ENCODE measurements around the gene SAA2.
"Not testable (repeated sequence)": the region's sequence is repeated elsewhere in the genome, so short reads cannot be mapped to it uniquely, and the experiment has no call there.

SAA2 gene

DNA sequence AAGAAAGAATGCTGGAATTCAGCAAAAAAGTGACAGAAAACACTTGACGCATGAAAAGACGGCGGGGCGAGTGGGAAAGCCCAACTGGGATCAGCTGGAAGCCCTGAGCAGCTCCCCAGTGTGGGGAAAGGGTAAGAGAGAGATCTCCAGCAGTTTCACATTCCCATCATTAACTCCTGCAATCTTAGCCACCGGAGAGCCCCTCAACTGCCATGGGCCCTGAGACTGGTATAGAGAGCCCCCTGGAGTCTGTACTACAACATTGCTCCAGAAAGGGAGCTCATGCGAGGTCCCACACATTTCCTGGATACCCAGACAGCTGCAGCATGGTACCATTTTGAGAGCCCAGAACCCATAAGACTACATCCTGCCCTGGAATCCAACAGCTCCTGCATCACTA, 44.7 kb downstream of the SAA2 start:
- Histone ChIP-seq H3K4me1 (ENCODE audit: control insufficient read depth, insufficient read depth, low read length) (no peaks in the 10 kb centered on the region), H3K27ac (ENCODE audit: insufficient read depth, low read depth, low read length, poor library complexity, severe bottlenecking) (no peak overlapping the region), H3K9me3 (ENCODE audit: control insufficient read depth, low read length) (no peaks in the 10 kb centered on the region), H3K36me3 (ENCODE audit: control insufficient read depth, insufficient read depth, low read length) (no peaks in the 10 kb centered on the region), H3K27me3 (ENCODE audit: control insufficient read depth, insufficient read depth, low read length, poor library complexity, severe bottlenecking) (no peaks in the 10 kb centered on the region), H3K4me3 (ENCODE audit: insufficient read depth, low read depth, low read length) (no peak overlapping the region)
- whole genome bisulfite sequencing, 2 experiments, result 6% methylated on average over 6 of the region's 6 CpGs

DNA sequence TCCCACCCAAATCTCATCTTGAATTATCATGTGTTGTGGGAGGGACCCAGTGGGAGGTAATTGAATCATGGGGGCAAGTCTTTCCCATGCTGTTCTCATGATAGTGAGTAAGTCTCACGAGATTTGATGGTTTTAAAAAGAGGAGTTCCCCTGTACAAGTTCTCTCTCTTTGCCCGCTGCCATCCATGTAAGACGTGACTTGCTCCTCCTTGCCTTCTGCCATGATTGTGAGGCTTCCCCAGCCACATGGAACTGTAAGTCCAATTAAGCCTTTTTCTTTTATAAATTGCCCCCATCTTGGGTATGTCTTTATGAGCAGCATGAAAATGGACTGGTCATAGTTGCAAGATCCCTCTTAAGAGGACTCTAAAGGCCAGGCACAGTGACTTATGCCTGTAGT, 50.7 kb downstream of the SAA2 start:
- not testable (repeated sequence) for H3K4me1 ChIP-seq (ENCODE audit: control insufficient read depth, insufficient read depth, low read length); H3K9me3 ChIP-seq (ENCODE audit: control insufficient read depth, low read length); H3K27ac ChIP-seq (ENCODE audit: insufficient read depth, low read depth, low read length, poor library complexity, severe bottlenecking); H3K36me3 ChIP-seq (ENCODE audit: control insufficient read depth, insufficient read depth, low read length); H3K4me3 ChIP-seq (ENCODE audit: insufficient read depth, low read depth, low read length); H3K27me3 ChIP-seq (ENCODE audit: control insufficient read depth, insufficient read depth, low read length, poor library complexity, severe bottlenecking)
- WGBS, 2 experiments, result 57 to 89% methylated on average over 2 to 3 of the region's 3 CpGs

DNA sequence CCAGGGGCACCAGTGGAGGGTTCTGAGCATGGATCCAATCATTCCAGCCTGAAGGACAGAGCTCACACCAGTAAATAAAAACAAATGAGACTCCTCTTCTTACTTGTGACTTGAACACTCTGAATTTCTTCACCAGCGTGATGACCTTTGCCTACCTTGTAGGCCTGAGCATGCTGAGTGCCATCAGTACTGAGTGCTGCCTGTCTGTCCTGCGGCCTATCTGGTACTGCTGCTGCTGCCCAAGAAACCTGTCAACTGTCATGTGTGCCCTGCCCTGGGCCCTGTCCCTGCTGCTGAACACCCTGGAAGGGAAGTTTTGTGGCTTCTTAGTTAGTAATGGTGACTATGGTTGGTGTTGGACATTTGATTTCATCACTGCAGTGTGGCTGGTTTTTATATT, 51.9 kb downstream of the SAA2 start:
- 92 to 99% methylated on average over 2 of the region's 2 CpGs for WGBS, 2 experiments
- H3K36me3 ChIP-seq (ENCODE audit: control insufficient read depth, insufficient read depth, low read length), result no peaks in the 10 kb centered on the region
- H3K9me3 ChIP-seq (ENCODE audit: control insufficient read depth, low read length), result no peaks in the 10 kb centered on the region
- no peaks in the 10 kb centered on the region for H3K27me3 ChIP-seq (ENCODE audit: control insufficient read depth, insufficient read depth, low read length, poor library complexity, severe bottlenecking)
- no peak overlapping the region for H3K27ac ChIP-seq (ENCODE audit: insufficient read depth, low read depth, low read length, poor library complexity, severe bottlenecking)
- no peak overlapping the region for H3K4me3 ChIP-seq (ENCODE audit: insufficient read depth, low read depth, low read length)
- H3K4me1 ChIP-seq (ENCODE audit: control insufficient read depth, insufficient read depth, low read length), result no peaks in the 10 kb centered on the region
